Skeletal muscle tissue (tissue), 4 donors: ENCODE results near the gene GGN. TPM values are rescaled to one million over a fixed set of nuclear protein-coding genes. Genes with fewer than 3 reads are reported as not detected.

Experiments used
- H3K27ac ChIP-seq: one replicate; pipeline ENCODE4 v1.7.0; 2013; ENCODE audit warnings: mild to moderate bottlenecking, low read depth, low read length, inconsistent platforms
- H3K27me3 ChIP-seq, 3 donors: one replicate each; pipeline ENCODE4 v1.7.0; 2013; ENCODE audit warnings: low read length in 3 of 3; ENCODE audit not compliant: control insufficient read depth in 3 of 3, insufficient read depth in 3 of 3
- H3K36me3 ChIP-seq, 3 donors: one replicate each; pipeline ENCODE4 v1.7.0; 2013; ENCODE audit warnings: low read length in 3 of 3; ENCODE audit not compliant: control insufficient read depth in 3 of 3, insufficient read depth in 3 of 3
- H3K4me1 ChIP-seq, 3 donors: one replicate each; pipeline ENCODE4 v1.7.0; 2013; ENCODE audit warnings: low read length in 3 of 3, mild to moderate bottlenecking in 3 of 3; ENCODE audit not compliant: control insufficient read depth in 3 of 3, insufficient read depth in 3 of 3
- H3K4me3 ChIP-seq, 3 donors: one replicate each; pipeline ENCODE4 v1.7.0; 2013; ENCODE audit warnings: low read length in 3 of 3
- H3K9ac ChIP-seq, 3 donors: one replicate each; pipeline ENCODE4 v1.7.0; 2013; ENCODE audit warnings: low read length in 3 of 3, mild to moderate bottlenecking in 3 of 3, moderate library complexity in 2 of 3, low read depth in 1 of 3
- H3K9me3 ChIP-seq, 3 donors: one replicate each; pipeline ENCODE4 v1.7.0; 2013; ENCODE audit warnings: low read length in 3 of 3; ENCODE audit not compliant: control insufficient read depth in 3 of 3
- total RNA-seq: library from RNA; depleted of rRNA; stranded (reverse); fragments of >200 nt; gene quantifications from one replicate; pipeline ENCODE4 v1.2.3, GENCODE V29; 2014
- donor health status: Osteomylitis.

The GGN gene
- total RNA-seq, 1 donor from 2014 or later, result not detected

DNA sequence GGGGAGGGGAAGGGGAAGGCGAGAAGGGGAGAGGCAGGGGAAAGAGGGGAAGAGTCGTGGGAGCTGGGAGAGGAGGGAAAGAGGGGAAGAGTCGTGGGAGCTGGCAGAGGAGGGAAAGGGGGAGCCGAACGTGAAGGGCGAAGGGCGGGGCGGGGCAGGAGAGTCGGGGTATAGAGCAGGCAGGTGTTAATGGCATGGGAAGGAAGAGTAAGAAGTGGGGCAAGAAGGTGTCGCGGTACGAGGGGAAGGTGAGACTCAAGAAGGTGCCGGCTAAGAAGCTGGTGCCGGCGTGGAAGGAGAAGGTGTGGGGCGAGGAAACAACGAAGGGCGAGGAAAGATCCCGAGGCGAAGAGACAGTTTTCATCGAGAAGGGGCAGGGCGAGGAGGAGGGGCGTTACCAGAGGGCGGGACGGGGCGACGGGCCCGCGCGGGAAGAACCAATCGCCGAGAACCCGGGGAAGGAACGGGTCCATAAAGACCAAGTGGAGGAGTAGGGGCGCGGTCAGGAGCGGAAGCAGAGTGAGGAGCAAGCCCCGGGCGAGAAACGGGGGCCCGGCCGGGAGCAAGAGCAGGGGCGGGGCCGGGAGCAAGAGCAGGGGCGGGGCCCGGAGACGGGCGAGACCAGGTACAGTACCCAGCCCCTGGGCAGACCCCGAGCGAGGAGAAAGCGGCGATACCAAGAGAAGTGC is 51.7 kb downstream of the GGN start:
- Histone ChIP-seq H3K9me3 (no peaks in the 10 kb centered on the region), H3K9ac (peak overlapping the region; percentile 85 to 86 (median 85)), H3K4me1 (peaks cover 9% of the 10 kb centered on the region in 3 donors), H3K36me3 (no peaks in the 10 kb centered on the region), H3K27ac (peak overlapping the region; percentile 98), H3K27me3 (no peaks in the 10 kb centered on the region), H3K4me3 (peak overlapping the region; percentile 92 to 93 (median 93))

Other genes starting within 250 kb of the GGN start
- 1.0 TPM for gene DPF1, start 163.8 kb downstream of the GGN start, total RNA-seq
- gene PPP1R14A, start 131.7 kb downstream of the GGN start, total RNA-seq, result 2.6 TPM
- gene SPINT2, start 123.5 kb downstream of the GGN start, total RNA-seq, result 1.6 TPM
- not detected for gene C19orf33, start 83.8 kb downstream of the GGN start, total RNA-seq
- 18.3 TPM for gene YIF1B, start 72.1 kb downstream of the GGN start, total RNA-seq
- gene KCNK6, start 68.2 kb downstream of the GGN start, total RNA-seq, result 1.6 TPM
- 3.1 TPM for gene CATSPERG, start 52.2 kb downstream of the GGN start, total RNA-seq
- 129 TPM for gene PSMD8, start 13.5 kb downstream of the GGN start, total RNA-seq
- not detected for gene SPRED3, start 663 bp upstream of the GGN start, total RNA-seq
- gene FAM98C, start 15.1 kb upstream of the GGN start, total RNA-seq, result 4.7 TPM
- gene RASGRP4, start 38.2 kb upstream of the GGN start, total RNA-seq, result 1.0 TPM
- gene RYR1, start 45.7 kb upstream of the GGN start, total RNA-seq, result 243 TPM
- gene MAP4K1, start 229.9 kb upstream of the GGN start, total RNA-seq, result under 0.01 TPM
- gene EIF3K, start 231.2 kb upstream of the GGN start, total RNA-seq, result 314 TPM